Measurements from ENCODE around the gene FEM1B.

FEM1B gene

GRCh38 chr15:68231102-68231818 lies 46.3 kb upstream of the FEM1B start:
- Histone ChIP-seq H3K27ac (replicated peaks) (no peak overlapping the region), H3K27me3 (ENCODE audit: insufficient read depth, poor library complexity, severe bottlenecking) (no peaks in the 10 kb centered on the region), H3K4me3 (replicated peaks; ENCODE audit: insufficient read depth, low read length) (no peak overlapping the region)
- no peak for DNase-seq (ENCODE audit: low read depth in 1 of 2, low spot score in 1 of 2)
- TF ChIP-seq SPI1 (IDR thresholded peaks at IDR 0.05; ENCODE audit: borderline replicate concordance, low read depth) (no peak), CTCF (IDR thresholded peaks at IDR 0.05; ENCODE audit: insufficient read depth, low read length) (no peak), POLR2AphosphoS5 (IDR thresholded peaks at IDR 0.05; ENCODE audit: low read depth) (no peak), GABPA (IDR thresholded peaks at IDR 0.05; ENCODE audit: low read depth) (no peak)
- TF ChIP-seq, protein P1, sequence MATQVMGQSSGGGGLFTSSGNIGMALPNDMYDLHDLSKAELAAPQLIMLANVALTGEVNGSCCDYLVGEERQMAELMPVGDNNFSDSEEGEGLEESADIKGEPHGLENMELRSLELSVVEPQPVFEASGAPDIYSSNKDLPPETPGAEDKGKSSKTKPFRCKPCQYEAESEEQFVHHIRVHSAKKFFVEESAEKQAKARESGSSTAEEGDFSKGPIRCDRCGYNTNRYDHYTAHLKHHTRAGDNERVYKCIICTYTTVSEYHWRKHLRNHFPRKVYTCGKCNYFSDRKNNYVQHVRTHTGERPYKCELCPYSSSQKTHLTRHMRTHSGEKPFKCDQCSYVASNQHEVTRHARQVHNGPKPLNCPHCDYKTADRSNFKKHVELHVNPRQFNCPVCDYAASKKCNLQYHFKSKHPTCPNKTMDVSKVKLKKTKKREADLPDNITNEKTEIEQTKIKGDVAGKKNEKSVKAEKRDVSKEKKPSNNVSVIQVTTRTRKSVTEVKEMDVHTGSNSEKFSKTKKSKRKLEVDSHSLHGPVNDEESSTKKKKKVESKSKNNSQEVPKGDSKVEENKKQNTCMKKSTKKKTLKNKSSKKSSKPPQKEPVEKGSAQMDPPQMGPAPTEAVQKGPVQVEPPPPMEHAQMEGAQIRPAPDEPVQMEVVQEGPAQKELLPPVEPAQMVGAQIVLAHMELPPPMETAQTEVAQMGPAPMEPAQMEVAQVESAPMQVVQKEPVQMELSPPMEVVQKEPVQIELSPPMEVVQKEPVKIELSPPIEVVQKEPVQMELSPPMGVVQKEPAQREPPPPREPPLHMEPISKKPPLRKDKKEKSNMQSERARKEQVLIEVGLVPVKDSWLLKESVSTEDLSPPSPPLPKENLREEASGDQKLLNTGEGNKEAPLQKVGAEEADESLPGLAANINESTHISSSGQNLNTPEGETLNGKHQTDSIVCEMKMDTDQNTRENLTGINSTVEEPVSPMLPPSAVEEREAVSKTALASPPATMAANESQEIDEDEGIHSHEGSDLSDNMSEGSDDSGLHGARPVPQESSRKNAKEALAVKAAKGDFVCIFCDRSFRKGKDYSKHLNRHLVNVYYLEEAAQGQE (IDR thresholded peaks at IDR 0.05; ENCODE audit: insufficient replicate concordance, low read depth), result no peak

- DNase-seq (ENCODE audit: low read depth in 1 of 2, low spot score in 1 of 2), result no peak
- peak overlapping the region; percentile 45 for H3K27ac ChIP-seq (replicated peaks)
Observed at GRCh38 chr15:68232449-68232848, 45.1 kb upstream of the FEM1B start.

GRCh38 chr15:68232937-68233336 lies 44.6 kb upstream of the FEM1B start:
- H3K27ac ChIP-seq (replicated peaks), result peak overlapping the region; percentile 48
- peak; percentile 73 to 87 for DNase-seq (ENCODE audit: low read depth in 1 of 2, low spot score in 1 of 2)
- H3K4me3 ChIP-seq (replicated peaks; ENCODE audit: insufficient read depth, low read length), result no peak overlapping the region
- H3K27me3 ChIP-seq (ENCODE audit: insufficient read depth, poor library complexity, severe bottlenecking), result no peaks in the 10 kb centered on the region
- TF ChIP-seq POLR2AphosphoS5 (IDR thresholded peaks at IDR 0.05; ENCODE audit: low read depth) (no peak), GABPA (IDR thresholded peaks at IDR 0.05; ENCODE audit: low read depth) (no peak), SPI1 (IDR thresholded peaks at IDR 0.05; ENCODE audit: borderline replicate concordance, low read depth) (peak; percentile 97)
- TF ChIP-seq, protein P1 (IDR thresholded peaks at IDR 0.05; ENCODE audit: insufficient replicate concordance, low read depth), result no peak

More at GRCh38 chr15:68232449-68232848, 45.1 kb upstream of the FEM1B start:
- no peaks in the 10 kb centered on the region for H3K27me3 ChIP-seq (ENCODE audit: insufficient read depth, poor library complexity, severe bottlenecking)
- H3K4me3 ChIP-seq (replicated peaks; ENCODE audit: insufficient read depth, low read length), result no peak overlapping the region
- TF ChIP-seq GABPA (IDR thresholded peaks at IDR 0.05; ENCODE audit: low read depth) (no peak), CTCF (IDR thresholded peaks at IDR 0.05; ENCODE audit: insufficient read depth, low read length) (no peak), SPI1 (IDR thresholded peaks at IDR 0.05; ENCODE audit: borderline replicate concordance, low read depth) (peak; percentile 50; the same call in 1 of the 2 replicates), POLR2AphosphoS5 (IDR thresholded peaks at IDR 0.05; ENCODE audit: low read depth) (no peak)
- TF ChIP-seq, protein P1 (IDR thresholded peaks at IDR 0.05; ENCODE audit: insufficient replicate concordance, low read depth), result no peak
